Skin epidermis (tissue), 12 donors: ENCODE measurements around the gene ANP32D.
"Not testable (repeated sequence)": the region's sequence is repeated elsewhere in the genome, so short reads cannot be mapped to it uniquely, and the experiment has no call there.

Experiments used
- H3K27ac ChIP-seq, 21 experiments: fragments of 200-600 bp; sonication (generic) in 11 of 21; one replicate each; pipeline ENCODE4 v1.5.0; 2020; ENCODE audit warnings: mild to moderate bottlenecking in 3 of 21, inconsistent platforms in 2 of 21, moderate library complexity in 2 of 21
- H3K4me3 ChIP-seq, 7 experiments: fragments of 200-600 bp; sonication (generic) in 2 of 7; one replicate each; pipeline ENCODE4 v1.5.0; 2020; ENCODE audit warnings: inconsistent platforms in 2 of 7, mild to moderate bottlenecking in 2 of 7, moderate library complexity in 1 of 7

The ANP32D gene

DNA sequence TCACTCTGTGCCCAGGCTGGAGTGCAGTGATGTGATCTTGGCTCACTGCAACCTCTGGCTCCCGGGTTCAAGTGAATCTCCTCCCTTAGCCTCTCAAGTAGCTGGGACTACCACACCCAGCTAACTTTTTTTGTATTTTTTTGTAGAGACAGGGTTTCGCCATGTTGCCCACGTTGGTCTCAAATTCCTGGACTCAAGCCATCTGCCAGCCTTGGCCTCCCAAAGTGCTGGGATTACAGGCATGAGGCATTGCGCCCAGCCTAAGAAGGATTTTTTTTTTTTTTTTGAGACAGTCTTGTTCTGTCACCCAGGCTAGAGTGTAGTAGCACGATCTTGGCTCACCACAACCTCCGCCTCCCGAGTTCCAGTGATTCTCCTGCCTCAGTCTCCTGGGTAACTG lies 17.1 kb downstream of the ANP32D start:
- H3K27ac ChIP-seq: peak overlapping the region in 6 of 21 experiments; percentile 3 to 76 (median 44)
- not testable (repeated sequence) for H3K4me3 ChIP-seq

DNA sequence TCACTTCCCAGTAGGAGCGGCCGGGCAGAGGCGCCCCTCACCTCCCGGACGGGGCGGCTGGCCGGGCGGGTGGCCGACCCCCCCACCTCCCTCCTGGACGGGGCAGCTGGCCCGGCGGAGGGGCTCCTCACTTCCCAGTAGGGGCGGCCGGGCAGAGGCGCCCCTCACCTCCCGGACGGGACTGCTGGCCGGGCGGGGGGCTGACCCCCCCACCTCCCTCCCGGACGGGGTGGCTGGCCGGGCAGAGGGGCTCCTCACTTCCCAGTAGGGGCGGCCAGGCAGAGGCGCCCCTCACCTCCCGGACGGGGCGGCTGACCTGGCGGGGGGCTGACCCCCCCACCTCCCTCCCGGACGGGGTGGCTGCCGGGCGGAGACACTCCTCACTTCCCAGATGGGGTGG lies 27.9 kb downstream of the ANP32D start:
- not testable (repeated sequence) for H3K27ac ChIP-seq, H3K4me3 ChIP-seq

DNA sequence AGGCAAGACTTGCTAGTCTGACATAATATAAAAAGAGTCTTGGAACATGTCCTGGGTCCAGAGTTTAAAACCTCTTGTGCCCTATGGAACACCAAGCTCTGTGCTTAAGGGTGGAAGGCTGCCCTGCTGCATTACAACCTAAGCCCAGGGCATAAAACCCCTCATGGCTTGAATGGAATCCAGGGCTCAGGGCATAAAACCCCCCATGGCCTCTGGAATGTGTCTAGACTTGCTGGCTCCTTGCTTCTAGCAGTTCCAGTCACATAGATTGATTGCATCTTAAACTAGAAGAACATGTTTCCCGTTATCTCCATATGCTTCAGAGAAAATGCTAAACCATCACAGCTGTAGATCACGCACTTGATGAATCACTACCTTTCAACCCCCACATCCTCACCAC lies 34.5 kb downstream of the ANP32D start:
- not testable (repeated sequence) for H3K4me3 ChIP-seq, H3K27ac ChIP-seq

GRCh38 chr12:48508987-48509386 lies 36.6 kb downstream of the ANP32D start:
- Histone ChIP-seq H3K27ac (no peak overlapping the region), H3K4me3 (no peak overlapping the region)

DNA sequence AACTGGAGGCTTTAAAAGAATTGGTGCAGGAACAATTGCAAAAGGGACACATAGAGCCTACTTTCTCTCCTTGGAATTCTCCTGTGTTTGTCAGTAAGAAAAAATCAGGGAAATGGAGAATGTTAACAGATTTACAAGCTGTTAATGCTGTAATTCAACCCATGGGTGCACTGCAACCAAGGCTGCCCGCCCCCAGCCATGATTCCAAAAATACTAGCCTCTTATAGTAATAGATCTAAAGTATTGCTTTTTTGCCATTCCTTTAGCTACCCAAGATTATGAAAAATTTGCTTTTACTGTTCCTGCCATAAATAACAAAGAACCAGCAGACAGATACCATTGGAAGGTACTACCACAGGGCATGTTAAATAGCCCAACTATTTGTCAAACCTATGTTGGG lies 37.8 kb downstream of the ANP32D start:
- H3K4me3 ChIP-seq: no peak overlapping the region
- no peak overlapping the region for H3K27ac ChIP-seq

GRCh38 chr12:48512855-48513254 lies 40.5 kb downstream of the ANP32D start:
- Histone ChIP-seq H3K4me3 (no peak overlapping the region), H3K27ac (no peak overlapping the region)

GRCh38 chr12:48514728-48515127 lies 42.4 kb downstream of the ANP32D start:
- H3K27ac ChIP-seq: no peak overlapping the region
- no peak overlapping the region for H3K4me3 ChIP-seq

- H3K4me3 ChIP-seq, H3K27ac ChIP-seq: not testable (repeated sequence)
Measured at GRCh38 chr12:48520381-48520780, 48.0 kb downstream of the ANP32D start.
